GM19438 (cell line): ENCODE data around the gene ATXN10.
"Not testable (repeated sequence)": the region's sequence is repeated elsewhere in the genome, so short reads cannot be mapped to it uniquely, and the experiment has no call there.

Experiments used
- ATAC-seq: cut with Tn5 transposase; IDR thresholded peaks from one replicate; pipeline ENCODE4 v1.9.1; 2021; ENCODE audit warnings: low read depth; ENCODE audit not compliant: unreplicated experiment

Gene ATXN10

DNA sequence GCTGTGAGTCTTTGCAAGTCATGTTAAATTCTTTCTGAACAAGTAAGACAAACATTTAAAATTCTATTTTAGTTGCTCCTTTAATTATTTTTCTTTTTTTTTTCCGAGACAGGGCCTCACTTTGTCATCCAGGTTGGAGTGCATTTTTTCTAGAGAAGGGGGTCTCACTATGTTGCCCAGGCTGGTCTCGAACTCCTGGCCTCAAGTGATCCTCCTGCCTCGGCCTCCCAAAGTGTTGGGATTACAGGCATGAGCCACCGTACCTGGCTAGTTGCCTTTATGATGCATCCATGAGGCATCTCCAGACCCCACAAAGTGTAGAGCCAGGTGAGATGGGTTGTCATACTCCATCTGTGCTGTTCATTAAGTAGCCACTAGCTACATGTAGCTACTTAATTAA is 4.4 kb downstream of the ATXN10 start:
- ATAC-seq: no peak

- ATAC-seq: no peak
Measured at GRCh38 chr22:45677063-45677462, 5.4 kb downstream of the ATXN10 start.

GRCh38 chr22:45678961-45679912 is 7.6 kb downstream of the ATXN10 start:
- ATAC-seq: no peak

GRCh38 chr22:45680932-45681700 is 9.5 kb downstream of the ATXN10 start:
- no peak for ATAC-seq

GRCh38 chr22:45682064-45682463 is 10.4 kb downstream of the ATXN10 start:
- no peak for ATAC-seq

DNA sequence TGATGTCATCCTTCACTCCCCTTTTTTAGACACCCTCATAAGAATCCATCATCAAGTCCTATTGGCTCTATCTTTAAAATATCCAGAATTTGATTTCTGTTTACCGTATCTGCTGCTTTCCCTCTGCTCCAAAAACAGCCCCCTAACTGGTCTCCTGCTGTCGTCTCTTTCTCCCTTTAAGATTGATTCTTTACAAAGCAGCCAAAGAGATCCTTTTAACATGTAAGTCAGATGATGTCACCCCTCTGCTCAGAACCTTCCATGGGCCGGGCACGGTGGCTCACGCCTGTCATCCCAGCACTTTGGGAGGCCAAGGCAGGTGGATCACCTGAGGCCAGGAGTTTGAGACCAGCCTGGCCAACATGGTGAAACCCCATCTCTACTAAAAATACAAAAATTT is 11.1 kb downstream of the ATXN10 start:
- not testable (repeated sequence) for ATAC-seq

GRCh38 chr22:45683248-45683647 is 11.6 kb downstream of the ATXN10 start:
- ATAC-seq: no peak

DNA sequence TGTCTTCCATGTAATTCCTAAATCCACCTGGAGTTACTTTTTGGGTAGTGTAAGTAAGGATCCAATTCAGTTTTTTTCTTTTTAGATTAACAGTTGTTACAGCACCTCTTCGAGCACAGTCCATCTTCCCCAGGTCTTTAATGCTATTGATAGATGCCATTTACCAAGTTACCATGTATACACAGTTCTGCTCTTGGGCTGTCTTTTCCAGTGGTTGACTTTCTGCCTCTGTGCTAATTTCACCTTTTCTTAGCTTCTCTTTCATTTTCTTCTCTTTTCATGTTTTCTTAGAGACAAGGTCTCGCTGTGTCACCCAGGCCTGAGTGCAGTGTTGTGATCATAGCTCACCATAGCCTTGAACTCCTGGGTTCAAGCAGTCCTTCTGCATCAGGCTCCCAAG is 12.0 kb downstream of the ATXN10 start:
- no peak for ATAC-seq

GRCh38 chr22:45684169-45684568 is 12.5 kb downstream of the ATXN10 start:
- ATAC-seq: no peak

- no peak for ATAC-seq
Measured at GRCh38 chr22:45684752-45685574, 13.3 kb downstream of the ATXN10 start.

GRCh38 chr22:45686004-45686403 is 14.4 kb downstream of the ATXN10 start:
- no peak for ATAC-seq

GRCh38 chr22:45686836-45687235 is 15.2 kb downstream of the ATXN10 start:
- ATAC-seq: no peak

DNA sequence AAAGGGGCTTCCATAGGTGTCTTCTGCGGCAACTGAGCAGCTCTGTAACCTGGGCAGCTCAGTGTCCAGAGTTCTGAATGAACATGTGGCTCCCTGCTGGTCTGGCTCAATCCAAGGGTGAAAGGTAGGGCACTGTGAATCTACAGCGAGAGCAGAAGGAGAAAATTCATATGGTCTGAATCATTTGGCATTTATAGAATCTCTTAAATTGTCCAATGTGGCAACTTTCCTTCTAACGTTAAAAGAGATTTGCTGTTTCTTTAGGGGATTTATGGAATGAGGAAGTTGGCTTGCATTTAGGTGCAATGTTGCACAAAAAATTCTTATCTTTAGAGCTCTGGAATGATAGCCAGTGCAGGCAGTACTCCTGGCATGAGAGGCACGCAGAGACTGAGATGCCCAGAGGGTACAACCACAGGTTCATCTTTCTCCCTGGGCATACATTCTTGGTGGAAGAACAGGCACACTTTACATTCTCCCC is 17.0 kb downstream of the ATXN10 start:
- ATAC-seq: no peak

DNA sequence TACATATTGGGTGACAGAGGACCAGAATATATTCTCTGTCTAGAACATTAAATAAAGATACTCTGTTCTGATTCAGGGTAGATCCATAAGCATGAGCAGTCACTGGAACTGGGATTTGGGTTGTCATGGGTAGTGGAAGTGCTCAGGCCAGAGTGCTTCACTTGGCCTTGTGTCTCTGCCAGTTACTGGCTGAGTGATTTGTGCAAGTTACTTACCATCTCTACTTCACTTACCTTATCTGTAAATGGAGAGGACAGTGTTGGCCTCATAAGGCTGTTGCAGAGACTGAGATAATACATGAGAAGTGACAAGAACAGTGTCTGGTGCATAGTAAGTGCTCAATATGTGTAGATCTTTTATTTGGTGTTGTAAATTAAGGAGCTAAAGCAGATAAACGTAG is 17.6 kb downstream of the ATXN10 start:
- no peak for ATAC-seq

DNA sequence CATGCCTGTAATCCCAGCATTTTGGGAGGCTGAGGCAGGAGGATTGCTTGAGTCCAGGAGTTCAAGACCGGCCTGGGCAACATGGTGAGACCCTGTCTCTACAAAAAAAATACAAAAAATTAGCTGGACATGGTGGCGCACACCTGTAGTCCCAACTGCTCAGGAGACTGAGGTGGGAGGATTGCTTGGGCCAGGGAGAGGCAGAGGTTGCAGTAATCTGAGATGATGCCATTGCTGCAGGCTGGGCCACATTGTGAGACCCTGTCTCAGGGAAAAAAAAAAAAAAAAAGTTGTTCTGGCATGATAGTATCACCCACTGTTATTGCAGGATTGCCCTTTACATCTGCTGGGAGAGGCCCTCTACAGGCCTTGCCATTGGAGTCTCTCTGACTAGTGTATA is 18.4 kb downstream of the ATXN10 start:
- no peak for ATAC-seq

- ATAC-seq: no peak
Measured at GRCh38 chr22:45692549-45692948, 20.9 kb downstream of the ATXN10 start.

DNA sequence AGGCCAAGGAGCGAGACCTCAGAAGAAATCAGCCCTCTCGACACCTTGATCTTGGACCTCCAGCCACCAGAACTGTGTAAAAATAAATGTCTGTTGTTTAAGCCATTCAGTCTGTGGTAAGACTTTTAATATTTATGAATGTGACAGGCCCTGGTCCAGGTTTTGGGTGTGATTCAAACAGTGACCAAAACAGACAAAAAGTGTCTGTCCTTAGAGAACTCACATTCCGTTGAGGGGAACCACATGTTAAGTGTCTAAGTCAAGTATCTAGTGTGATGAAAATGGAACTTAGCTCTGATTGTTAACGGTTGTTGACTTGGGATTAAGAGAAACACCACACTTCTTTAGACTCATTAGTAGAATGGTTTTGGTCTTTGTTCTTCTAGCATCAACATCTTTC is 22.2 kb downstream of the ATXN10 start:
- ATAC-seq: no peak

GRCh38 chr22:45696227-45696626 is 24.6 kb downstream of the ATXN10 start:
- ATAC-seq: no peak

GRCh38 chr22:45698094-45698493 is 26.5 kb downstream of the ATXN10 start:
- no peak for ATAC-seq

- ATAC-seq: no peak
Measured at GRCh38 chr22:45702981-45703380, 31.3 kb downstream of the ATXN10 start.

- no peak for ATAC-seq
Measured at GRCh38 chr22:45703758-45704157, 32.1 kb downstream of the ATXN10 start.
